B cell (primary cell): ENCODE data around the gene CPLANE2. TPM values are rescaled to one million over a fixed set of nuclear protein-coding genes. Genes with fewer than 3 reads are reported as not detected.

Source experiments
- ATAC-seq: fragments of 200-7000 bp; cut with Tn5 transposase; one replicate; pipeline ENCODE4 v1.10.0; 2021; ENCODE audit warnings: low read depth, mild to moderate bottlenecking, moderate number of reproducible peaks, moderate library complexity
- CTCF ChIA-PET: fragments of 350-600 bp; sonication (Branson Sonifier 250); formaldehyde crosslinking; loops from one replicate; lab custom pipeline; 2021; ENCODE audit warnings: antibody characterized with exemption, inconsistent platforms; lab: Charles Lee
- POLR2A ChIA-PET: fragments of 350-600 bp; sonication (Branson Sonifier 250); formaldehyde crosslinking; loops from one replicate; lab custom pipeline; 2021; ENCODE audit warnings: antibody characterized with exemption; lab: Charles Lee
- DNase-seq: peaks from one replicate; pipeline ENCODE4 v3.0.0; 2013
- H2AFZ ChIP-seq: 2 replicates; pipeline ENCODE4 v1.6.1; 2012; ENCODE audit warnings: mild to moderate bottlenecking, low read depth, low read length; ENCODE audit not compliant: insufficient read depth, poor library complexity, severe bottlenecking
- H3K27ac ChIP-seq, 2 donors: 1 replicate in 1 of 2; 2 replicates in 1 of 2; pipeline ENCODE4 v1.5.1; 2012 to 2013; ENCODE audit warnings: low read length in 2 of 2, mild to moderate bottlenecking in 2 of 2, moderate library complexity in 1 of 2
- H3K27me3 ChIP-seq, 4 experiments: fragments of 200-600 bp in 1 of 4; sonication (generic) in 1 of 4; replicated peaks in 1 of 4; 1 replicate in 2 of 4; 2 replicates in 2 of 4; pipeline versions ENCODE4 v1.6.1 to v1.7.0; 2013 to 2016; ENCODE audit warnings: low read length in 3 of 4, mild to moderate bottlenecking in 2 of 4, mixed read lengths in 1 of 4, moderate library complexity in 1 of 4; ENCODE audit not compliant: insufficient read depth in 4 of 4, control insufficient read depth in 3 of 4; ENCODE audit errors: control extremely low read depth in 1 of 4
- H3K36me3 ChIP-seq, 2 experiments: replicated peaks in 1 of 2; 1 replicate in 1 of 2; 2 replicates in 1 of 2; pipeline versions ENCODE4 v1.6.1 to v1.7.1; 2013; ENCODE audit warnings: low read length in 1 of 2; ENCODE audit not compliant: insufficient read depth in 2 of 2, control insufficient read depth in 1 of 2; ENCODE audit errors: control extremely low read depth in 1 of 2, extremely low read depth in 1 of 2
- H3K4me1 ChIP-seq, 2 donors: fragments of 200-600 bp in 1 of 2; sonication (generic) in 1 of 2; 1 replicate in 1 of 2; 2 replicates in 1 of 2; pipeline versions ENCODE4 v1.5.1 to v1.6.1; 2013 to 2017; ENCODE audit warnings: low read length in 2 of 2; ENCODE audit not compliant: control insufficient read depth in 2 of 2, insufficient read depth in 2 of 2
- H3K4me2 ChIP-seq: replicated peaks from 2 replicates; pipeline ENCODE3; 2012; ENCODE audit warnings: mild to moderate bottlenecking, low read depth, low read length; ENCODE audit not compliant: poor library complexity, severe bottlenecking
- H3K4me3 ChIP-seq, 5 experiments: fragments of 200-600 bp in 1 of 5; sonication (generic) in 1 of 5; 1 replicate in 3 of 5; 2 replicates in 2 of 5; pipeline versions ENCODE4 v1.5.1 to v1.7.0; 2011 to 2016; ENCODE audit warnings: low read length in 4 of 5, mild to moderate bottlenecking in 4 of 5, low read depth in 2 of 5, control low read depth in 1 of 5, moderate library complexity in 1 of 5; ENCODE audit not compliant: insufficient read depth in 1 of 5; ENCODE audit errors: control extremely low read depth in 1 of 5, extremely low read depth in 1 of 5
- H3K79me2 ChIP-seq: fragments of 200-600 bp; sonication (generic); one replicate; pipeline ENCODE4 v1.6.0; 2016; ENCODE audit warnings: low read length; ENCODE audit not compliant: control insufficient read depth, insufficient read depth
- H3K9ac ChIP-seq: fragments of 200-600 bp; sonication (generic); 2 replicates; pipeline ENCODE4 v1.6.1; 2017; ENCODE audit warnings: mild to moderate bottlenecking, low read length, moderate library complexity
- H3K9me3 ChIP-seq, 3 donors: one replicate each; pipeline versions ENCODE4 v1.6.1 to v1.7.1; 2013; ENCODE audit warnings: low read length in 2 of 3; ENCODE audit not compliant: control insufficient read depth in 2 of 3, insufficient read depth in 1 of 3; ENCODE audit errors: control extremely low read depth in 1 of 3
- H4K20me1 ChIP-seq: 2 replicates; pipeline ENCODE4 v1.6.0; 2012; ENCODE audit warnings: mild to moderate bottlenecking, low read length; ENCODE audit not compliant: insufficient read depth, control insufficient read depth, poor library complexity, severe bottlenecking
- H3K27ac Mint-ChIP-seq: one replicate; pipeline ENCODE4 v1.8.0; 2021; ENCODE audit warnings: mixed read lengths
- H3K27me3 Mint-ChIP-seq: one replicate; pipeline ENCODE4 v1.8.0; 2021; ENCODE audit warnings: mixed read lengths
- H3K4me1 Mint-ChIP-seq: one replicate; pipeline ENCODE4 v1.8.0; 2021; ENCODE audit warnings: mixed read lengths
- H3K4me3 Mint-ChIP-seq: one replicate; pipeline ENCODE4 v1.8.0; 2021; ENCODE audit warnings: mixed read lengths
- H3K9me3 Mint-ChIP-seq: one replicate; pipeline ENCODE4 v1.8.0; 2022; ENCODE audit warnings: mixed read lengths; ENCODE audit not compliant: insufficient read depth
- CTCF ChIP-seq: fragments of 200-600 bp; IDR thresholded peaks from one replicate; pipeline ENCODE4 v1.8.0; 2022; ENCODE audit warnings: antibody characterized with exemption, mild to moderate bottlenecking
- EZH2 ChIP-seq: IDR thresholded peaks from 2 replicates; pipeline ENCODE4 v1.6.1; 2012; ENCODE audit warnings: borderline replicate concordance, low read depth, mild to moderate bottlenecking, moderate library complexity, low read length; ENCODE audit not compliant: insufficient read depth, poor library complexity, severe bottlenecking
- WGBS: methylation state at CpG from one replicate; pipeline ENCODE4 v1.1.5; 2013; ENCODE audit warnings: missing lambda C conversion rate; ENCODE audit not compliant: insufficient coverage; 5-methylcytosine and 5-hydroxymethylcytosine counted together
- intact Hi-C: fragments of 100-400 bp; cut with micrococcal nuclease; formaldehyde crosslinking; loops from one replicate; pipeline ENCODE4 v1.10.0; 2022
- polyA plus RNA-seq: library from polyadenylated mRNA; depleted of rRNA; stranded (reverse); fragments of >200 nt; gene quantifications from 2 replicates; pipeline ENCODE4 v1.2.3, GENCODE V29; 2012
- total RNA-seq, 2 donors: library from RNA; stranded (reverse); fragments of 120-200 nt in 1 of 2; gene quantifications; 1 replicate in 1 of 2; 2 replicates in 1 of 2; pipeline versions ENCODE4 v1.2.3 to v1.2.4, GENCODE V29; 2013 to 2022

CPLANE2 gene
- total and polyA plus RNA-seq, 2 donors (not counting 1 experiment from before 2014, with no cell fraction given): 5.7 to 11.1 TPM

GRCh38 chr1:16217061-16217785, 19.8 kb downstream of the CPLANE2 start:
- CTCF ChIA-PET: interaction anchor here (0.9 to 2.4 kb wide), 13 partner anchors 8 to 184 kb away, joined by 3 to 8 read pairs (median 4); no protein-coding TSS in a partner anchor
- peak overlapping the region; percentile 67 for H3K9ac ChIP-seq

More at GRCh38 chr1:16217061-16217785, 19.8 kb downstream of the CPLANE2 start:
- no peaks in the 10 kb centered on the region for H3K9me3 Mint-ChIP-seq
- peaks cover 19% of the 10 kb centered on the region for H3K4me1 Mint-ChIP-seq
- no peak for TF ChIP-seq EZH2
- TF ChIP-seq CTCF: no peak
- peak overlapping the region; percentile 47 to 70 (median 63) for H3K4me3 ChIP-seq
- WGBS: 8% methylated on average over 33 of the region's 46 CpGs
- no peaks in the 10 kb centered on the region for H3K27me3 Mint-ChIP-seq
- H3K9me3 ChIP-seq: peaks cover 0 to 8% (median 0%) of the 10 kb centered on the region in 3 donors
- H3K27me3 ChIP-seq: no peaks in the 10 kb centered on the region
- no peaks in the 10 kb centered on the region for H4K20me1 ChIP-seq
- intact Hi-C loops: loop anchor here (1.0 to 5.0 kb wide), 4 partner anchors 11 to 135 kb away; partner anchors contain the start of gene FBXO42
- H2AFZ ChIP-seq: peak overlapping the region; percentile 74
- H3K4me1 ChIP-seq: peaks cover 14 to 21% of the 10 kb centered on the region in 2 donors
- peak; percentile 96 for DNase-seq
- POLR2A ChIA-PET: interaction anchor here (0.9 to 1.1 kb wide), 4 partner anchors 11 to 150 kb away, joined by 3 to 11 read pairs (median 6); partner anchors contain the start of genes CPLANE2 and SZRD1
- peak overlapping the region in 1 of 2 donors; percentile 9 for H3K27ac ChIP-seq
- H3K79me2 ChIP-seq: no peaks in the 10 kb centered on the region
- no peaks in the 10 kb centered on the region for H3K36me3 ChIP-seq
- H3K4me2 ChIP-seq: peak overlapping the region; percentile 83
- H3K27ac Mint-ChIP-seq: peak overlapping the region; percentile 59
- peak overlapping the region; percentile 90 for H3K4me3 Mint-ChIP-seq
- peak; percentile 99 for ATAC-seq
